Measurements from ENCODE around the gene TEX36.

GRCh38 chr10:125607689-125608290 lies 75.2 kb downstream of the TEX36 start:
- TF ChIP-seq POLR2A (IDR thresholded peaks at IDR 0.05), result no peak
- no peak for TF ChIP-seq CTCF (IDR thresholded peaks at IDR 0.05)

Data from uterus (tissue), 2 donors.